ENCODE results near the gene VPS35L. TPM values are rescaled to one million over a fixed set of nuclear protein-coding genes. Genes with fewer than 3 reads are reported as not detected.

The VPS35L gene
- total RNA-seq, 1 donor from 2014 or later: 79.0 TPM

DNA sequence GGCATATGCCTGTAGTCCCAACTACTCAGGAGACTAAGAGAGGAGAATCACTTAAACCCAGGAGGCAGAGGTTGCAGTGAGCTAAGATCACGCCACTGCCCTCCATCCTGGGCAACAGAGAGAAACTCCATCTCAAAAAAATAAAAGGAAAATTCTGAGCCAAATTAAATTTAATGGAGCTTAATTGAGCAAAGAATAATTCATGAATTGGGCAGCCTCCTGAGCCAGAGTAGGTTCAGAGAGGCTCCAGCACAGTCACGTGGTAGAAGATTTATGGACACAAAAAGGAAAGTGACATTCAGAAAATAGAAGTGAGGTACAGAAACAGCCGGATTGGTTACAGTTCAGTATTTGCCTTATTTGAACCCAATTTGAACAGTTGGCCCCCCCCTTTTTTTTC lies 10.9 kb downstream of the VPS35L start:
- Mint-ChIP-seq H3K4me1 (ENCODE audit: unreplicated experiment) (no peaks in the 10 kb centered on the region), H3K9me3 (ENCODE audit: unreplicated experiment) (peaks cover 6% of the 10 kb centered on the region), H3K27me3 (ENCODE audit: unreplicated experiment) (no peaks in the 10 kb centered on the region), H3K4me3 (ENCODE audit: unreplicated experiment) (no peak overlapping the region), H3K36me3 (ENCODE audit: unreplicated experiment) (peaks cover 31% of the 10 kb centered on the region), H3K27ac (ENCODE audit: unreplicated experiment) (no peak overlapping the region)
- TF ChIP-seq CTCF (IDR thresholded peaks at IDR 0.05): no peak
- no peak for DNase-seq (ENCODE audit: extremely low spot score, unreplicated experiment)

DNA sequence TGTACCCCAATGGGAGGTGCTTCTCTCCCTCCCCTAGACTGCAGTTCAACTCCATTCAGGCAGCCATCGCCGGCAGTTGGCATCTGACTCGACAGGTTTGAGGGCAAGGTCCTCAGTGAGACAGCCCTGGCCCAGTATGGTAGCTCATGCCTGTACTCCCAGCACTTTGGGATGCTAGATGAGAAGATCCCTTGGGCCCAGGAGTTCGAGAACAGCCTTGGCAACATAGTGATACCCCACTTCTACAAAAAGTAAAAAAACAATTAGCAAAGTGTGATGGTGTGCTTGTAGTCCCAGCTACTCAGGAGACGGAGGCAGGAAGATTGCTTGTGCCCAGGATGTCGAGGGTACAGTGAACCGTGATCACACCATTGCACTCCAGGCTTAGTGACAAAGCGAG lies 12.1 kb downstream of the VPS35L start:
- H3K27me3 Mint-ChIP-seq (ENCODE audit: unreplicated experiment): no peaks in the 10 kb centered on the region
- no peak overlapping the region for H3K27ac Mint-ChIP-seq (ENCODE audit: unreplicated experiment)
- no peaks in the 10 kb centered on the region for H3K4me1 Mint-ChIP-seq (ENCODE audit: unreplicated experiment)
- no peak overlapping the region for H3K4me3 Mint-ChIP-seq (ENCODE audit: unreplicated experiment)
- DNase-seq (ENCODE audit: extremely low spot score, unreplicated experiment): no peak
- peaks cover 6% of the 10 kb centered on the region for H3K9me3 Mint-ChIP-seq (ENCODE audit: unreplicated experiment)
- no peak for TF ChIP-seq CTCF (IDR thresholded peaks at IDR 0.05)
- H3K36me3 Mint-ChIP-seq (ENCODE audit: unreplicated experiment): peaks cover 30% of the 10 kb centered on the region

GRCh38 chr16:19573997-19574396 lies 18.5 kb downstream of the VPS35L start:
- Mint-ChIP-seq H3K4me1 (ENCODE audit: unreplicated experiment) (no peaks in the 10 kb centered on the region), H3K27ac (ENCODE audit: unreplicated experiment) (no peak overlapping the region), H3K36me3 (ENCODE audit: unreplicated experiment) (peaks cover 35% of the 10 kb centered on the region), H3K27me3 (ENCODE audit: unreplicated experiment) (no peaks in the 10 kb centered on the region), H3K9me3 (ENCODE audit: unreplicated experiment) (no peaks in the 10 kb centered on the region), H3K4me3 (ENCODE audit: unreplicated experiment) (no peak overlapping the region)
- no peak for TF ChIP-seq CTCF (IDR thresholded peaks at IDR 0.05)
- no peak for DNase-seq (ENCODE audit: extremely low spot score, unreplicated experiment)

GRCh38 chr16:19574615-19575014 lies 19.1 kb downstream of the VPS35L start:
- no peak overlapping the region for H3K4me3 Mint-ChIP-seq (ENCODE audit: unreplicated experiment)
- peaks cover 37% of the 10 kb centered on the region for H3K36me3 Mint-ChIP-seq (ENCODE audit: unreplicated experiment)
- H3K27ac Mint-ChIP-seq (ENCODE audit: unreplicated experiment): no peak overlapping the region
- H3K27me3 Mint-ChIP-seq (ENCODE audit: unreplicated experiment): no peaks in the 10 kb centered on the region
- no peaks in the 10 kb centered on the region for H3K9me3 Mint-ChIP-seq (ENCODE audit: unreplicated experiment)
- no peak for TF ChIP-seq CTCF (IDR thresholded peaks at IDR 0.05)
- H3K4me1 Mint-ChIP-seq (ENCODE audit: unreplicated experiment): no peaks in the 10 kb centered on the region
- DNase-seq (ENCODE audit: extremely low spot score, unreplicated experiment): no peak

DNA sequence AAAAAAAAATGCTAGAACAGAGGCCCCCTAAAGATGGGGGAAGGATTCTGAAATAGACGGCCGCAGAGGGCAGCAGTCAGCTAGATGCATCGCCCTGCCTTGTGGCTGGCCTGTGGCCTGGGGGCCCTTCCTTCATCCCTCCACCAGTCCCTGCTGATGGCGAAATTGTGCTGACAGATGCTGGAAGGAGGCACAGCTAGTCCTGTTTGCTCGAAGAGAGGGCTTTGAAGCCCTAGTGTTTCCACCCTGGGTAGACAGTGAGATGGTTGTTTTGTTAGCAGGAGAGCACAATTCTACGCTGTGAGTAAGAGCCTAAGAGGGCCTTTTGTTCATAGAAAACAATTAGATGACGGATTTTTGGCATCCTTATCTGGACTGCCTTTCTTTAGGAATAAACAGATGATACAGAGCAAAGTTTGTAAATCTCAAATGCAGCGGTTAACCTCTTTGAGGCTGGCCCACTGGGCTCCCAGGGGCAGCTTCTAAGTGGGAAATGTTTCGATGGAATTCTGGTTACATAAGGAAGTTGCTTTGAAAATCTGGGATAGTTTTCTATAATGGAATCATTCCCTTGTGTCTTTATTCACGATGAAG lies 23.0 kb downstream of the VPS35L start:
- Mint-ChIP-seq H3K9me3 (ENCODE audit: unreplicated experiment) (no peaks in the 10 kb centered on the region), H3K4me3 (ENCODE audit: unreplicated experiment) (no peak overlapping the region), H3K4me1 (ENCODE audit: unreplicated experiment) (no peaks in the 10 kb centered on the region), H3K27me3 (ENCODE audit: unreplicated experiment) (no peaks in the 10 kb centered on the region), H3K36me3 (ENCODE audit: unreplicated experiment) (peaks cover 54% of the 10 kb centered on the region), H3K27ac (ENCODE audit: unreplicated experiment) (no peak overlapping the region)
- no peak for TF ChIP-seq CTCF (IDR thresholded peaks at IDR 0.05)
- DNase-seq (ENCODE audit: extremely low spot score, unreplicated experiment): no peak

Data from osteocyte (in vitro differentiated cells).